GM19463 (cell line): ENCODE data around the gene CASZ1.

ENCODE experiments used
- ATAC-seq: cut with Tn5 transposase; IDR thresholded peaks from one replicate; pipeline ENCODE4 v1.9.1; 2021; ENCODE audit warnings: mild to moderate bottlenecking, moderate library complexity; ENCODE audit not compliant: unreplicated experiment

Gene CASZ1

GRCh38 chr1:10755970-10756521 is 40.4 kb downstream of the CASZ1 start:
- ATAC-seq, result no peak

- no peak for ATAC-seq
Observed at GRCh38 chr1:10754568-10755329, 41.7 kb downstream of the CASZ1 start.

DNA sequence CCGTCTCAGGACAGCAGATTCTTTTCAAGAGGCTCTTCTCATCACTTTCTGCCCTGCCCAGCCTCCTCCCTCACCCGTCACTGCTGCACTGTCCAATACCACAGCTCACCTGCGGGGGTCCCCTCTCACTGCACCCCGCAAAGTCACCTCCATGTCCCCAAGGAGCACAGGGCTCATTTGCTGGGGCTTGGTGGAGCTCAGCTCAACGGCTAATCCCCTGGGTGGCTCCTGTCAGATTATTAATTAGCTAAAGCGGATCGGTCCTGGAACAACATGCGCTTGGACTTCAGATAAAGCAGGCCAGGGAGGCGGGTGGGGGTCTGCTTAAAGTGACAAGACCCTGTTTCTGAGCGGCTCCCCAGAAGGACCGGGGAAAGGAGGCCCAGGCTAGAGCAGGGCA is 43.1 kb downstream of the CASZ1 start:
- ATAC-seq, result no peak

DNA sequence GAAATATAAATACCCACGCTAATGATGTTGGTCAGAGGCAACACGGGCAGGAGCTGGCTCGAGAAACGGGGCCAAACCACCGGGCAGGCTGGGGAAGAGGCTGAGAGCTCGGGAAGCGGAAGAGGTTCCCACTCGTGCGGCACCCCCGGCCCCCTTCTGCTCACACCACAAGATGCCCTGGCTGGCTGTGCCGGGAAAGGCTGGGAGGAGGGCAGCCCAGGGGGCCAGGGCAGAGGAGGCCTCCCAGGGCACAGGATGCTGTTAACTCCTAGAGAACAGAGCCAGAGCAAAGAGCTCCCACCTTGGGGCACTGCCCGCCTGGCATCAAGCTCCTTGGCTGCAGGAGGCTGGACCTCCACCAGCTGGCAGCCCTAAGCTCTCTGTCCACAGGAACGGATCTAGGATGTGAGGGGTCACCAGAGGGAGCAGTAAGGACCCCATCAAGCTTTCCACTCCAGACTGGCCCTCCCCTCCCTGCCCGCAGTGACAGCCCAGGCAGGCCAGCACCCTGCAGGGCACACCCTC is 44.8 kb downstream of the CASZ1 start:
- ATAC-seq, result no peak

GRCh38 chr1:10751160-10751559 is 45.3 kb downstream of the CASZ1 start:
- no peak for ATAC-seq

GRCh38 chr1:10745886-10746455 is 50.5 kb downstream of the CASZ1 start:
- no peak for ATAC-seq

GRCh38 chr1:10745383-10745782 is 51.1 kb downstream of the CASZ1 start:
- ATAC-seq, result no peak

DNA sequence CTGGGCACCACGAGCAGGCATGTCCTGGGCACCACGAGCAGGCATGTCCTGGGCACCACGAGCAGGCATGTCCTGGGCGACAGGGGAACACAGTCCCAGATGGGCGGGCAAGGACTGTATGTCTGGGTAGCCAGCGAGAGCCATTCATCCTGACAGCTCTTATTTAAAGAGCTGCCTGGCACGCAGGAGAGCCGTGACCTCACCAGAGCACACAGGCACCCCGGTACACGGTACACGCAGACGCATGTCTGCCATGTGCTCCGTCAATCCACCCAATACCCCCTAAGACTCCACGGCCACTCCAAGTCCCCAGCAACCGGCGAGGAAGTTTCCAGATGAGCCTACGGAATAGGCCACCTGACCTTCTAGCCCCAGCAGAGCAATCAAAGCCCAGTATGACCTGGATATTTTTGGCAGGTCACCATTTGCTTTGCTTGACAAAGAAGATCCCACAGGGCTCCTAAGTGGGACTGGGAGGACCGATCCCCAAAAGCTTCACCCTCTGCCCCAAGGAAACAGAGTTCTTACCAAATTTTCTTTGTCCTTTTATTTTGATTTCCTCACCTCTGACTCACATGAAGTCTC is 51.7 kb downstream of the CASZ1 start:
- no peak for ATAC-seq

DNA sequence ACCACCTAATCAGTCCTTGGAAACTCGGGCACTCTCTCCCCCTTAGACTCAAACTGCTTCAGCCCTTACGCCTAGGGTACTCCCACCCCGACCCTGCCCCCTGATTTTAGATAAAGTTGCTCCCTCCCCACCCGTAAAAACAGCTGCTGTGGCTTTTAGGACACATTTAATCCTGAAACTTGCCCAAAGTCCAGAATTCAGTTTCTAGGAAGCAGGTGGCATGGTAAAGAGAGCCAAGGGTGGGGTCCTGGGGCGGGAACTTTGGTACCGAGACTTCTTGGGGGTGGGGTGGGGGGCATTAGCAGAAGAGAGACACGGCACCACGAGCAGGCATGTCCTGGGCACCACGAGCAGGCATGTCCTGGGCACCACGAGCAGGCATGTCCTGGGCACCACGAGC is 52.4 kb downstream of the CASZ1 start:
- no peak for ATAC-seq

DNA sequence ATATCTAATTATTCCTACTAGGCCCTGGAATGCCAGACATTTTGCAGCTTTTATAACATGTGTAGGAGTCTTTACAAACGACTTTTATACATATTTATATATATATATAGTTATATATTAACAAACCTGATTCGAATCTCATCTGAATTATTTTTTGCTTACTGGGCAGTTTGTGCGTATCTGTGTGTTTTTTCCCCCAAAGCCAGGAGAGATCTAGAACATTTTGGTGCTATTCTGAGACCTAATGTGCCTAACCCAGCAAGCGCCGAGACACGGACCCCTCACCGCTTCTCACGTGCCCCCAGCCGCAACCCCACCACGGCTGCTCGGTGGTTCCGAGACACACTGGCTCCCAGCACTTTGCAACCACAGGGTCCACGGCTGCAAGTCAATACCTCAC is 54.8 kb downstream of the CASZ1 start:
- ATAC-seq, result no peak

- no peak for ATAC-seq
Observed at GRCh38 chr1:10740123-10740522, 56.3 kb downstream of the CASZ1 start.

DNA sequence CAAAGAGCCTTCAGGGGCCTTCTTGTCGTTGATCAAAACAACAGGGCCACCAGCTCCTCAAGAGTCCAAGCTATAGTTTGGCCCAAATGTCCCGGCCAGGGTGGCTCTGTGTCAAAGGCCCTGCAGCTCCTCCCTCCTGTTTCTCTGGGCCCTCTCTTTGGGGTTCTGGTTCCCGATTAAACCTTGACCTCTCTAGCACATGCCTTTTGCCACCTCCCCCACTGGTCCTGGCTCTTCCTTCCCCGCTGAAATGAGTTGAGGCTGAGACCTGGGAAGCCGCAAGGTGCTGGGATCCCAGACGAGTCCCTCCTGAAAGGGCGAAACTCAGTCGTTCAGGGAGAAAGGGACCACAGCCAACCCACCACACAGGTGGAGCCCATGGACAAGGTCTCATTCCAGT is 56.9 kb downstream of the CASZ1 start:
- no peak for ATAC-seq

DNA sequence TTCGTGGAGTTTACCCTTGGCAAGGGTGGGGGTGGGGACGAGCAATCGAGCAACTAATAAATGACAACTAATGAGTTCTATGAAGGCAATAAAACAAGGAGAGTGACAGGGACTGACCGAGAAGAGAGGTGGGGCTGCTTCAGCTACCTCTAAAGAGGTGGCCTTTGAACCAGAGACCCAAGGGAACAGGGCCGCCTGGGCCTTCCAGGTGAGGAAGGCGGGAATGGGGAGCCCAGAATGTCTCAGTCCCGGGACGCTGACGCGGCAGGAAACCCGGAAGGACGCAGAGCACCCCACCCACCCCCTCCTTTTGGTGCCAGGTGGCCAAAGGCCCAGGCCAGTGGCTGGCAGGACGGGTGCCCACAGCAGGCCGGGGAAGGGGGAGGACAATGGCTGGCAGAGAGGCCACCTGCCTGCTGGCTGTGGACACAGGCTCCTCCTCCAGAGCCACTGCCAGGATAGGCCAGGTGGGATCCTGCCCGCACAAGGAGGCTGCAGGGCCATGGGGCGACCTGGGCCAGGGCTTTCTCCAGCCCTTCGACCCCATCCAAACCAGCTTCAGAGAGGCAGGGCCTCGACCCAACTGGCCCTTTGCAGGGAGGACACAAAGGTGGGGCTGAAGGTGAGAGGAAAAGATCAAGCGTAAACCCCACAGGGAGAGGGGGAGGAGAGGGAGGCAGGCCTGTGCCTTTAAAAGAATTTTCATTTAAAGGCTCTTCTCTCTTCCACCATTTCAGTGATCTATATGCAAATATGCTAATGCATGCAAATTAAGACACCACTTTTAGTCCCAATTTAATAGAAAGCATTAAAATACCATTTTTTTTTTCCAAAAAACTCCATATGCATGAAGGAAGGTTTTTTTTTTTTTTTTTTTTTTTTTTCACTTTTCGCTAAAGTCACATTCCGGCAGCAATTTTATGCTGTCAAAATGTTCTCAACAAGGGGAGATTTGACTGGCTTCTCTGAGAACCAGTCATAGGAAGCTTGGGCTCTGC is 58.1 kb downstream of the CASZ1 start:
- no peak for ATAC-seq

- ATAC-seq, result no peak
Observed at GRCh38 chr1:10737651-10738050, 58.8 kb downstream of the CASZ1 start.

DNA sequence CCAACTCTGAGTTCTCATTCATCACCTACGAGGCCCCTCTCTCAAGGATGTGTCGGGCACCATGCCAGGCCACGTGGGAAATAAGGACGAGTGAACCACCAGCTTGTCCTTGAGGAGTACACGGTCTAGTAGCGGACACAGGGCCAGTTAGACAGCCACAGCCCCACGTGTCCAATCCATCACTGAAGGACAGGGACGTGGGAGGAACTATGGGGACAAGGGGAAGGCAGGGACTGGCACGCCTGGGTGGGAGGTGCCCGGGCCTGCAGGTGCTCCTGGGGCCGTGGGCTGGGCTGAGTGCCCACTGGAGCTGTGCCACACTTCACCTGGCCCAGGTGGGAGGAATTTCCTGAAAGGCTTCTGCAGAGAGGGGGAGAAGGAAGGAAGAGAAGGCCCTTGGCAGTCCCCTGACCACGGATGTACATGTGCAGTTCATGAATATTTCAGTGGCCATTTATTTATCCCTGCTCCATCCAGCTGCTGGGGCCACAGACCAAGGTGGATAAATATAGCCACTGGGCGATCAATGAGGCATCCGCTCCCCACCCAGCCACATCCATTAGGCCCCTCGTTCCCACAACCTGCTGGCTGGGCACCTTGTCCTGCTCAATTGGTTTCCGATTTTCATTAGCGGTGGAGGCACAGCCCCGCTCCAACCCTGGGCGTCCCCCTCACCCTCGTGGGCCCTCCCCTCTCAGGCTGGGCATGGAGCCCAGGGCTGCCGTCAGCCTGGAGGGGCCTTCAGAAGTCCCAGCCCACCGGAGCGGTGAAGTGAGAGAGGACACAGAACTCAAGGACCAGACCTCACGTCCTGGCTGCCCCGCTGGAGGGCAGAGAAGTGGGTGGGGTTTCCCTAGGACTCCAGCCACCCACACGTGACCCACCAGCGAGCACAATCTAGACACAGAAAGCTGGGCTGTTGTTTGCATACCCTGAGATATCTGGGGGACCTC is 59.5 kb downstream of the CASZ1 start:
- no peak for ATAC-seq

DNA sequence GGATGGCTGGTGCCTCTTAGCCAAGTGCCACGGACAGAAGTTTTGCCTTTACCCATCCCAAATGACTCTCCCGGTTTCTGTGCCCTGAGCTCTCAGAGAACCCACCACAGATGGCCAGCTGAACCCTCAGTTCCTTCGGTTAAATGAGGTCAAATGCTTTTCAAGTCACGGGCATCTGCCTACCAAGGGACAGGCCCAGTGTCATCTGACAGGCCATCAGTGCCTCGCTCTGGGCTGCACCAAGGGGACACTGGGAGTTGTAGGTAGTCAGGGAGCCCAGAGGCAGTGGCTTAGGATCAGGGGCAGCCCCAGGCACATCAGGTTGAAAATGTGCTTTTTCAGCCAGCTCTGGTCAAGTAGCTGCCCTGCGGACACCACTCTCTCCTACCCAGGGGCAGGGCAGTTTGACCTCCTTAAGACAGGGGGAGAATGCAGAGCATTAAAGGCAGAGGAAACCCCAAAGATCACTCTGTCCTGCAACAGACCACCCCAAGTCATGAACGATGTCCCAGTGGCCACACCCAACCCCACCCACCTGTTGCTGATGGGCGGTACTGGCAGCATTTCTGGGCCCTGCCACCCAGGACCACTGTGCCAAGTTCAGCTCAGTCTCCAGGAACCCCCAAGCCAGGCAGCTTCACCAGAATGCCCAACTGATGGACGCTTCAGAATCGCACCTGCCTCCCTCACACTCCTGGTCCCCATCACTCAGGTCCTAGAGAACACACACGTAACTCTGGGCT is 60.7 kb downstream of the CASZ1 start:
- ATAC-seq, result no peak

DNA sequence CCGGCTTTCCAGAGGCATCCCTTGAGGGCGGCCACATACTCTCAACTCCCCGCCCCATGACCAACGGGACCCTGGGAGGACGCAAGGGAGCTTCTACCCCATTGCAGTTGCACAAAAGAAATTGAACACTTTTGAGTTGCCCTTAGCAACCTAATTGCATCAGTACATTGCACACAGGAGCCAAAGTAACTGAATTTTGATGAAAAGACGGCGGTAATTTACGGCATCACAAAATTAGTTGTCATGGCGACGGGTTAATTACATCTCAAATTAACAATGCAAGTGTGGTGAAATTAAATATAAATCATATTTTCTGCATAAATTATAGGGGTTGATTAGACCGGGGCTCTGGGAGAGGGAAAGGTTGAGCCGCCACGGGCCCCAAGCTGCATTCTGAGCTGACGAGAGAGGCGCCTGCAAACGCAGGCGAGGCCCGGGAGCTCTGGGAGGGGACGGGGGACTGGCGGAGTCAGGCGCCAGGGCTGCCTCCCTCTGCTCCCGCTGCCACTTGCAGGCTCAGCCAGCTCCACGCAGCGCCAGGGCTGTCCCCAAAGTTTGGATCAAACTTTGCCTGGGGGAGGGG is 61.4 kb downstream of the CASZ1 start:
- ATAC-seq, result no peak

DNA sequence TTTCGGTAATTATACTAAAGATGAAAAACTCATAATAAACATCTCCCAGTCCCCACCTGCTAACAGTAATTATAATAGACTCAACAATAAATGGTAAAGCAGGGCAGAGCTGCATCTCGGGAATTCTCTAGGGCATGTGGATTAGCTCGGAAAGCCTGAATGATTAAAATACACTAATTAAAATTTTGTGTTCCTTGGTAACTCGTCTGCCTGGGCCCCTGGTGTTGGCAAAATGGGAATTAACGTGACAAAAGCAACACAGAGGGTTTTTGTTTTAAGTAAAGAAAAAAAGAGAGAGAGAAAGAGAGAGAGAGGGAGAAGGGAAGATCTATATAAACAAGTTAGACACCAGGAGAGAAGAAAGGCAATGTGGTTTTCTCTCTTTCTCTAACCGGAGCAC is 62.1 kb downstream of the CASZ1 start:
- ATAC-seq, result no peak
